ENCODE data around the gene PNMA6F.

DNA sequence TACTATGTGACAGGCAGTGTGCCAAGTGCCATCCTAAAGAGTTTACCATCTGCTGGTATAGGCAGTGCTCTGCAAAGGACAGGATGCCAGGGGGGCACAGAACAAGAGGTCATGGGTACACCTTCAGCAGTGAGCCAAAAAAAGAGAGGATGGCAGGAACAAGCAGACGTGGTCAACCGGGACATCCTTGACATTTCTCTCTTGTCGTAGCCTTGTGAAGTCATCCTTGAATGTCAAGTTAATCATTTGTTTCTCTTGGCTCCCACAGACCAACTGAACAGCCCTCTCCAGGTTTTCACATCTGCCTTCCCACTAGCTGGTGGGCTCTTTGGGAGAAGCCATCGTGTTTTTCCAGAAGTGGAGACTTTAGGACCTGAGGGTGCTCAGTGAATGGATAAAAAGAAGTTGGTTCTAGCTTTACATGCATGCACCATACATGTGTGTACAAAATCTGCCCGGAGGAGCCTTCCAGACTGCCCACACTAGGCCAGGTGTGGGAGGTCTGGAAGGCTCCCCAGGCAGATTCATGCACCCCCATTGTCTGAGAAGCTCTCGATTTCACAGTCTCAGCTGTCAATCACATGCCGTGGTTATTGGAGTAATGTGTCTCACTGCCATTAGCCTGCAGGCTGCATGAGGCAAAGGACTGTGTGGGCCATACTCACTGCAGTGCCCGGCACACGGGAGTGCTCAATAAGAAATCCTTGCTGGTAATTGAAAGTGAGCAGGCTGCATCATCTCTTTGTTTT lies 16.4 kb downstream of the PNMA6F start:
- TF ChIP-seq, protein P1, sequence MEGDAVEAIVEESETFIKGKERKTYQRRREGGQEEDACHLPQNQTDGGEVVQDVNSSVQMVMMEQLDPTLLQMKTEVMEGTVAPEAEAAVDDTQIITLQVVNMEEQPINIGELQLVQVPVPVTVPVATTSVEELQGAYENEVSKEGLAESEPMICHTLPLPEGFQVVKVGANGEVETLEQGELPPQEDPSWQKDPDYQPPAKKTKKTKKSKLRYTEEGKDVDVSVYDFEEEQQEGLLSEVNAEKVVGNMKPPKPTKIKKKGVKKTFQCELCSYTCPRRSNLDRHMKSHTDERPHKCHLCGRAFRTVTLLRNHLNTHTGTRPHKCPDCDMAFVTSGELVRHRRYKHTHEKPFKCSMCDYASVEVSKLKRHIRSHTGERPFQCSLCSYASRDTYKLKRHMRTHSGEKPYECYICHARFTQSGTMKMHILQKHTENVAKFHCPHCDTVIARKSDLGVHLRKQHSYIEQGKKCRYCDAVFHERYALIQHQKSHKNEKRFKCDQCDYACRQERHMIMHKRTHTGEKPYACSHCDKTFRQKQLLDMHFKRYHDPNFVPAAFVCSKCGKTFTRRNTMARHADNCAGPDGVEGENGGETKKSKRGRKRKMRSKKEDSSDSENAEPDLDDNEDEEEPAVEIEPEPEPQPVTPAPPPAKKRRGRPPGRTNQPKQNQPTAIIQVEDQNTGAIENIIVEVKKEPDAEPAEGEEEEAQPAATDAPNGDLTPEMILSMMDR (conservative IDR thresholded peaks at IDR 0.05; ENCODE audit: low read depth, low read length): no peak
- TF ChIP-seq EZH2 (IDR thresholded peaks at IDR 0.05; ENCODE audit: low read length, unreplicated experiment) (no peak), EZH2phosphoT487 (IDR thresholded peaks at IDR 0.05; ENCODE audit: borderline replicate concordance, low read length) (no peak)

Data from PC-3 (cell line).